Smooth muscle cell (in vitro differentiated cells): ENCODE data around the gene GMDS. TPM values are rescaled to one million over a fixed set of nuclear protein-coding genes. Genes with fewer than 3 reads are reported as not detected.

Experiments
- DNase-seq: peaks from one replicate; lab custom pipeline; 2025; ENCODE audit not compliant: unreplicated experiment; lab: John Stamatoyannopoulos, UW
- H2AFZ ChIP-seq: fragments of 200-600 bp; sonication (generic); 2 replicates; pipeline ENCODE4 v1.6.0; 2016; ENCODE audit warnings: antibody characterized with exemption, low read depth, mild to moderate bottlenecking
- H3F3A ChIP-seq: fragments of 200-600 bp; sonication (generic); 2 replicates; pipeline ENCODE4 v1.6.0; 2017; ENCODE audit warnings: antibody characterized with exemption, low read depth
- H3K27ac ChIP-seq: fragments of 200-600 bp; sonication (generic); 2 replicates; pipeline ENCODE4 v1.5.1; 2016; ENCODE audit warnings: low read depth, mild to moderate bottlenecking
- H3K27me3 ChIP-seq: fragments of 200-600 bp; sonication (generic); 2 replicates; pipeline ENCODE4 v1.6.1; 2016; ENCODE audit warnings: low read depth, mild to moderate bottlenecking
- H3K36me3 ChIP-seq: fragments of 200-600 bp; sonication (generic); 2 replicates; pipeline ENCODE4 v1.5.1; 2016; ENCODE audit warnings: low read depth
- H3K4me1 ChIP-seq: fragments of 200-600 bp; sonication (generic); 2 replicates; pipeline ENCODE4 v1.5.1; 2016; ENCODE audit warnings: low read depth
- H3K4me2 ChIP-seq: fragments of 200-600 bp; sonication (generic); 2 replicates; pipeline ENCODE4 v1.6.0; 2016; ENCODE audit warnings: mild to moderate bottlenecking
- H3K4me3 ChIP-seq: fragments of 200-600 bp; sonication (generic); 2 replicates; pipeline ENCODE4 v1.5.1; 2016; ENCODE audit warnings: mild to moderate bottlenecking
- H3K79me2 ChIP-seq: fragments of 200-600 bp; sonication (generic); 2 replicates; pipeline ENCODE4 v1.6.0; 2016; ENCODE audit warnings: low read depth, mild to moderate bottlenecking
- H3K9ac ChIP-seq: fragments of 200-600 bp; sonication (generic); 2 replicates; pipeline ENCODE4 v1.6.0; 2016; ENCODE audit warnings: low read depth
- H3K9me3 ChIP-seq: fragments of 200-600 bp; sonication (generic); replicated peaks from 2 replicates; pipeline ENCODE4 v1.5.1; 2016; ENCODE audit warnings: low read depth
- H4K20me1 ChIP-seq: fragments of 200-600 bp; sonication (generic); 2 replicates; pipeline ENCODE4 v1.6.0; 2016; ENCODE audit warnings: low read depth
- CTCF ChIP-seq: fragments of 200-600 bp; sonication (generic); IDR thresholded peaks from 2 replicates; pipeline ENCODE4 v1.5.1; 2017; ENCODE audit warnings: borderline replicate concordance, mild to moderate bottlenecking, antibody characterized with exemption; ENCODE audit not compliant: insufficient read depth, poor library complexity, severe bottlenecking
- WGBS: methylation state at CpG from one replicate; pipeline ENCODE4 v1.1.7; 2016; ENCODE audit warnings: low lambda C conversion rate; 5-methylcytosine and 5-hydroxymethylcytosine counted together
- polyA plus RNA-seq: library from polyadenylated mRNA; unstranded; fragments of >200 nt; fragmentation: Nextera tagmentation; extraction: Ambion mirVana; gene quantifications from 2 replicates; pipeline ENCODE4 v1.2.1, GENCODE V29; 2016
- total RNA-seq: library from RNA; depleted of rRNA; stranded (reverse); fragments of >200 nt; gene quantifications from 2 replicates; pipeline ENCODE4 v1.2.3, GENCODE V29; 2014

GMDS gene
- total and polyA plus RNA-seq, 2 experiments from 2014 or later, result 3.7 to 8.5 TPM

- no peak for DNase-seq
Observed at GRCh38 chr6:2190661-2191389, 54.6 kb downstream of the GMDS start.

GRCh38 chr6:2188856-2189384 is 56.5 kb downstream of the GMDS start:
- no peak for TF ChIP-seq CTCF
- no peak for DNase-seq
- Histone ChIP-seq H3K27ac (no peak overlapping the region), H3K4me1 (no peaks in the 10 kb centered on the region), H3K4me2 (no peak overlapping the region), H3K9ac (no peak overlapping the region), H3K36me3 (no peaks in the 10 kb centered on the region), H3K4me3 (no peak overlapping the region), H3F3A (no peaks in the 10 kb centered on the region), H3K79me2 (no peaks in the 10 kb centered on the region), H2AFZ (no peak overlapping the region), H3K27me3 (no peaks in the 10 kb centered on the region), H3K9me3 (no peaks in the 10 kb centered on the region), H4K20me1 (no peaks in the 10 kb centered on the region)
- WGBS, result 70% methylated on average over 3 of the region's 3 CpGs

More at GRCh38 chr6:2190661-2191389, 54.6 kb downstream of the GMDS start:
- H3K4me1 ChIP-seq, result no peaks in the 10 kb centered on the region
- no peaks in the 10 kb centered on the region for H4K20me1 ChIP-seq
- no peak for TF ChIP-seq CTCF
- no peak overlapping the region for H3K9ac ChIP-seq
- H3F3A ChIP-seq, result no peaks in the 10 kb centered on the region
- no peaks in the 10 kb centered on the region for H3K36me3 ChIP-seq
- H3K4me2 ChIP-seq, result no peak overlapping the region
- no peaks in the 10 kb centered on the region for H3K79me2 ChIP-seq
- no peak overlapping the region for H2AFZ ChIP-seq
- 90% methylated on average over 21 of the region's 24 CpGs for WGBS
- H3K27ac ChIP-seq, result no peak overlapping the region
- no peaks in the 10 kb centered on the region for H3K9me3 ChIP-seq
- no peaks in the 10 kb centered on the region for H3K27me3 ChIP-seq
- no peak overlapping the region for H3K4me3 ChIP-seq

GRCh38 chr6:2188397-2188796 is 57.0 kb downstream of the GMDS start:
- Histone ChIP-seq H3K4me1 (no peaks in the 10 kb centered on the region), H4K20me1 (no peaks in the 10 kb centered on the region), H3K4me3 (no peak overlapping the region), H3K9ac (no peak overlapping the region), H3K36me3 (no peaks in the 10 kb centered on the region), H3K9me3 (no peaks in the 10 kb centered on the region), H3K4me2 (no peak overlapping the region), H3F3A (no peaks in the 10 kb centered on the region), H2AFZ (no peak overlapping the region), H3K27me3 (no peaks in the 10 kb centered on the region), H3K27ac (no peak overlapping the region), H3K79me2 (no peaks in the 10 kb centered on the region)
- DNase-seq, result no peak
- WGBS, result 94% methylated on average over 5 of the region's 5 CpGs
- TF ChIP-seq CTCF, result no peak

GRCh38 chr6:2187826-2188225 is 57.6 kb downstream of the GMDS start:
- Histone ChIP-seq H3K9ac (no peak overlapping the region), H3K36me3 (no peaks in the 10 kb centered on the region), H3K27ac (no peak overlapping the region), H3K4me3 (no peak overlapping the region), H3K9me3 (no peaks in the 10 kb centered on the region), H3K4me1 (no peaks in the 10 kb centered on the region), H4K20me1 (no peaks in the 10 kb centered on the region), H2AFZ (no peak overlapping the region), H3K79me2 (no peaks in the 10 kb centered on the region), H3F3A (no peaks in the 10 kb centered on the region), H3K4me2 (no peak overlapping the region), H3K27me3 (no peaks in the 10 kb centered on the region)
- 85% methylated on average over 3 of the region's 3 CpGs for WGBS
- DNase-seq, result no peak
- TF ChIP-seq CTCF, result no peak
